NCI-H2196 (cell line): ENCODE measurements around the gene ADAP1.

Source experiments
- DNase-seq: peaks from one replicate; lab custom pipeline; 2025; ENCODE audit not compliant: unreplicated experiment; lab: John Stamatoyannopoulos, UW

The ADAP1 gene

GRCh38 chr7:923108-924041 is 31.1 kb downstream of the ADAP1 start:
- DNase-seq: no peak

- no peak for DNase-seq
Observed at GRCh38 chr7:922334-923107, 32.0 kb downstream of the ADAP1 start.

- no peak for DNase-seq
Observed at GRCh38 chr7:921581-922333, 32.7 kb downstream of the ADAP1 start.

GRCh38 chr7:921071-921461 is 33.4 kb downstream of the ADAP1 start:
- DNase-seq: no peak

- DNase-seq: no peak
Observed at GRCh38 chr7:920351-921070, 34.0 kb downstream of the ADAP1 start.

GRCh38 chr7:919924-920341 is 34.5 kb downstream of the ADAP1 start:
- no peak for DNase-seq

- DNase-seq: no peak
Observed at GRCh38 chr7:919114-919442, 35.4 kb downstream of the ADAP1 start.

GRCh38 chr7:918441-919113 is 35.9 kb downstream of the ADAP1 start:
- no peak for DNase-seq

GRCh38 chr7:918118-918425 is 36.4 kb downstream of the ADAP1 start:
- no peak for DNase-seq

GRCh38 chr7:917255-918117 is 37.0 kb downstream of the ADAP1 start:
- DNase-seq: no peak

- peak; percentile 29 for DNase-seq
Observed at GRCh38 chr7:916291-916941, 38.1 kb downstream of the ADAP1 start.

GRCh38 chr7:915291-916218 is 38.9 kb downstream of the ADAP1 start:
- no peak for DNase-seq

- no peak for DNase-seq
Observed at GRCh38 chr7:914521-915194, 39.8 kb downstream of the ADAP1 start.

GRCh38 chr7:913736-914520 is 40.6 kb downstream of the ADAP1 start:
- no peak for DNase-seq

GRCh38 chr7:911791-912480 is 42.5 kb downstream of the ADAP1 start:
- DNase-seq: no peak

GRCh38 chr7:910931-911431 is 43.5 kb downstream of the ADAP1 start:
- DNase-seq: no peak
